Activated CD4-positive, alpha-beta T cell treated with anti-CD3 and anti-CD28 coated beads, Interleukin-10, Interleukin-2, amounts not matched to agents 100 ng/mL and 50 ng/mL, durations not matched to agents 16 hours and 8 hours (primary cell): ENCODE data around the gene CDK5R1.
"Not testable (repeated sequence)": the region's sequence is repeated elsewhere in the genome, so short reads cannot be mapped to it uniquely, and the experiment has no call there.

Experiments
- DNase-seq: peaks from one replicate; pipeline ENCODE4 v3.0.0-alpha.2; 2020

Gene CDK5R1

GRCh38 chr17:32519228-32520103, 32.7 kb downstream of the CDK5R1 start:
- DNase-seq, result peak; percentile 64

DNA sequence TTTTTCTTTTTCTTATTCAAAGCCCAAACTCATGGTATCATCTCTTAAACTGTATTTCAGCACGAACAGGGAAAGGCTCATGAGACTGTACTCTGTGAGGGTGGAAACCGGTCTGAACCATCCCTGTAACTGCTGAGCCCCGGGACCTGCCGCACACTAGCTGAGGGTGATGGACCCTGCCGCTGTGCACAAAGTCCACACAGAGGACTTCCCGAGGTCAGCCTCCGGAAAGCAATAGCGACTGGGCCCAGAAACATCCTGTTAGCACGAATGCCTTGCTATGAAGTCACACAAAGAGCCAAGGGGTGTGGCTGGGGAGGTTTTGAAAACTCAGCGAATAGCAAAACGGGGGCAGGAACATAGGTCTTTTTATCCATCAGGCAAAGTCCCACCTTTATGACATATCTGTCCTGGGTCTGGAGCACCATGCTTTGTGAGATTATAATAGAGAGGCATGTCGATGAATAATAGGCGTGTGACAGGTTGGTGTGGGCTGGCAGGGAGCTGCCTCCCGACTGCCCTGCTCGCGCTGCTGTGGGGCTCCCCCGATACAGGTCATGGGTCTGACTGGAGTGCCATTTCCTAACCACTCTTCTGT, 33.4 kb downstream of the CDK5R1 start:
- DNase-seq, result peak; percentile 44

DNA sequence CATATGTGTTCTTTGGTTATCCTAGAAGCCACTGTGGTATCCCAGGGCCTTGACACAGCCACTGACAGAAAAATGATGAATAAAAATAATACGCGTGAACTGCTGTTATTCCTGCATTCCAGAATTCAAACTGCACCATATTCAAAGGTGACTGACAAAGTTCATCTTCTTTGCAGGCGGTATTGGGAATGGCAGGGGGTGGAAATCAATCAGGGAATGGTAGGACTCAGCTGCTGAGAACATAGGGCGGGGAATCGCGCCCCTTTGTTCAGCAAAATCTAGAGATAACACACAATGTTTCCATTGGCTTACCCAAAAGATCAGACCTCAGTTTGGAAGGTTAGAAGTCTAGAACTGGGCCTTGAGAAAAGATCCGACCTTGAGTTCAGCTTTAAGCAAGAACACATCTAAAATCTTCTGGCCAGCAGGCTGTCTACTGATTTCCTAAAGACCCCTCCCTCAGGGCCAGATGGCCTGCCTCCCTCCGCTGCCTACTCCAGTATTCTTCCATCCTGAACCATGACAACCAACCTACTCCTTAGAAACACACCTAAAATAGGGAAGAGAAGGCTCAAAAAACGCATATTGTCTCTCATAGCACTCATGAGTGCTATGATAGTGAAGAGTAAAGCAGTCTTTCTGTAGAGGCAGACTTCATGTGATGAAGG, 34.1 kb downstream of the CDK5R1 start:
- DNase-seq, result no peak

- peak; percentile 93 for DNase-seq
Measured at GRCh38 chr17:32523017-32523680, 36.4 kb downstream of the CDK5R1 start.

DNA sequence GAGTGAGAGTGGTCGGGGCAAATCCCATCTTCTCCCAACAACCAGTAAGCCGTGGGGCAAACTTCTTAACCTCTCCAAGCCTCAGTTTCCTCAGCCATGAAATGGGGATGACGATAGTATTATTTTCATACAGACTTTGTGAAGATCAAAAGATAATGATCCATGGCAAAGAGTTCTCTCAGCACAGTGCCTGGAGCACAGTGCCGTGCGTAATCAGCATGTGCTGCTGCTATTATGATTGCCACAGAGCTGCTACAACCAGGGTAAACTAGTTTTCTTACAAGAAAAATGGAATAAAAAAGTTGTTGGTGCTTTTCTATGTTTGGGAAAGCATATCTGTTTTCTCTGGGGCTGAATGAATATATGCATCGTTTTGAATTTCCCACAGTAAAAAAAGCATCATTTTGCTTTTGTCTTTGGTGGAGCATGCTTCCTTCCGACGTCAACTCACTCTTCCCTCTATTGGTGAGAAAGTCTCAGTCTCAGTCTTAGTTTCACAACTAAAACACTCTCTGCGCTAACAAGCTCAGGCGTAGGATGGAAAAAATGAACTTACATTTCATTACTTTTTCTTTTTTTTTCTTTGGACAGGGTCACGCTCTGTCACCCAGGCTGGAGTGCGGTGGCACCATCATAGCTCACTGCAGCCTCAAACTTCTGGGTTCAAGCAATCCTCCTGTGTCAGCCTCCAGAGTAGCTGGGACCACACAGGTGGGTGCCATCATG, 37.2 kb downstream of the CDK5R1 start:
- DNase-seq, result peak; percentile 82

- not testable (repeated sequence) for DNase-seq
Measured at GRCh38 chr17:32524553-32524880, 37.7 kb downstream of the CDK5R1 start.

DNA sequence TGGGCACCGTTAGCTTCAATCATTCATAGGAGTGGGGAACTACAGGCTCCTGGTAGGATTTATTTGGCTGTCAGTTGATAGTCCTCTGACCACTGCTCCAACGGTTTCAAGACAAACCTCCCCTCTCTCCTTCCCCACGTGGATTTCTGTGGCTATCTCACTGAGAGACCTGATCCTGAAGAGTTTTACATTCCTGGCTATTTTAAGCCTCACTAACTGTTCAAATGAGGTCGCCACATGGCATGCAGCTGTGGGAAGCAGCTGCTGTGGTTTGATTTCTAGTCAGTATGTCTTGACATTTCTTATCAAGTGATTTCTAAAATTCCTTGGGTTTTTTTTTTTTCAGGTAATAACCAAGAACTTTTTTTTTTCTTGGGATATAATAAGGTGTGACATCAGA, 38.3 kb downstream of the CDK5R1 start:
- no peak for DNase-seq

- DNase-seq, result no peak
Measured at GRCh38 chr17:32527146-32527545, 40.4 kb downstream of the CDK5R1 start.

DNA sequence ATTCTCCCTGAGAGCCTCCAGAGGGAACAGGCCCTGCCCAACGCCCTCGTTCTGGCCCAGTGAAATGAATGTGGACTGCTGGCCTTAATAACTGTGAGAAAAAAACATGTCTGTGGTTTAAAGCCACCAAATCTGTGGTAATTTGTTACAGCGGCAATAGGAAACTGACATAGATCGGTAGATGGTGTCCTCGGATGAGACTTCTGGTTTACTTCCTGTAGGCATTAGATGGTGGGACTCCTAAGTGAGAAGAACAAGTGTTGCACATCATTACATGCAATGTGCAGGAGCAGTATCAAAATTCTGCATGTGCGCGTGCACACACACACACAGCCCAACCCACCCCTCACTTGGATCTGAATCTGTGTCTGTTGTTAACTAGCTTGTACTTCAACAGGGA, 42.0 kb downstream of the CDK5R1 start:
- no peak for DNase-seq

DNA sequence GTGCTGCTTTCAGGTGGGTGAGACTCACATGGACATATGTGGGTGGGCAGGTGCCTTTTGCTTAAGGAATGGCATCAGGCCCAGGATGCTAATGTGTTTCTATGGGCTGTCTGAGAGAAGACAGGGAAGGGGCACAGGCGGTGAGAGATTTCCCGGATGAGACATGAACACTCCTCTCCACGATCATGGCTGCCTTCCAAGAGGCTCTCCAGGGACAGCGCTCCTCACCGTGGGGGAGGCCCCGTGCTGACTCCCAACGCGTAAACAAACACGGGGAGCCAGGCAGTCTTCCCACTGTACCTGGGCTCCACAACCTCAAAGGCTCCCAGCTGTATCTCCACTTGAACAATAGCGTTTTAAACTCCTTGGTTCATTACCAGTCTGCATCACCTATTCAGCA, 42.8 kb downstream of the CDK5R1 start:
- no peak for DNase-seq

- DNase-seq, result no peak
Measured at GRCh38 chr17:32533296-32533695, 46.5 kb downstream of the CDK5R1 start.

GRCh38 chr17:32536736-32537643, 50.2 kb downstream of the CDK5R1 start:
- DNase-seq, result no peak
